GM18870 (cell line): ENCODE results near the gene KIF3C.
"Not testable (repeated sequence)": the region's sequence is repeated elsewhere in the genome, so short reads cannot be mapped to it uniquely, and the experiment has no call there.

ENCODE experiments used
- ATAC-seq: cut with Tn5 transposase; IDR thresholded peaks from one replicate; pipeline ENCODE4 v1.9.1; 2021; ENCODE audit warnings: moderate library complexity; ENCODE audit not compliant: unreplicated experiment

The KIF3C gene

GRCh38 chr2:25982273-25982967 is at the start of gene KIF3C:
KIF3C (minus strand) TSS chr2:25982497; CDS start chr2:25981917, 580 bp downstream.
- ATAC-seq: peak; percentile 47

- not testable (repeated sequence) for ATAC-seq
Measured at GRCh38 chr2:26028083-26028482, 45.8 kb upstream of the KIF3C start.

- ATAC-seq: no peak
Measured at GRCh38 chr2:26025509-26025908, 43.2 kb upstream of the KIF3C start.

- no peak for ATAC-seq
Measured at GRCh38 chr2:26024260-26024659, 42.0 kb upstream of the KIF3C start.

- ATAC-seq: no peak
Measured at GRCh38 chr2:26020231-26020640, 37.9 kb upstream of the KIF3C start.

- no peak for ATAC-seq
Measured at GRCh38 chr2:26018184-26019055, 36.1 kb upstream of the KIF3C start.

- ATAC-seq: no peak
Measured at GRCh38 chr2:26017464-26018183, 35.3 kb upstream of the KIF3C start.

GRCh38 chr2:26016706-26017045 is 34.4 kb upstream of the KIF3C start:
- not testable (repeated sequence) for ATAC-seq

GRCh38 chr2:26016012-26016705 is 33.9 kb upstream of the KIF3C start:
- ATAC-seq: no peak

- ATAC-seq: no peak
Measured at GRCh38 chr2:26013668-26014067, 31.4 kb upstream of the KIF3C start.

GRCh38 chr2:26011990-26012856 is 29.9 kb upstream of the KIF3C start:
- ATAC-seq: no peak

- no peak for ATAC-seq
Measured at GRCh38 chr2:26011609-26011989, 29.3 kb upstream of the KIF3C start.

GRCh38 chr2:26010943-26011342 is 28.6 kb upstream of the KIF3C start:
- no peak for ATAC-seq

GRCh38 chr2:26009567-26009963 is 27.3 kb upstream of the KIF3C start:
- ATAC-seq: no peak

- no peak for ATAC-seq
Measured at GRCh38 chr2:26008851-26009566, 26.7 kb upstream of the KIF3C start.

- no peak for ATAC-seq
Measured at GRCh38 chr2:26008095-26008494, 25.8 kb upstream of the KIF3C start.

- ATAC-seq: no peak
Measured at GRCh38 chr2:26002632-26003310, 20.5 kb upstream of the KIF3C start.

- ATAC-seq: no peak
Measured at GRCh38 chr2:26001743-26002351, 19.6 kb upstream of the KIF3C start.
